Endodermal cell (in vitro differentiated cells): ENCODE data around the gene AHI1. TPM values are rescaled to one million over a fixed set of nuclear protein-coding genes. Genes with fewer than 3 reads are reported as not detected.

Experiments used
- DNase-seq: peaks from one replicate; pipeline ENCODE4 v3.0.0-alpha.2; 2017
- H3K27ac ChIP-seq: 2 replicates; pipeline ENCODE4 v1.5.1; 2013; ENCODE audit warnings: mild to moderate bottlenecking, low read depth, low read length, moderate library complexity
- H3K27me3 ChIP-seq: 2 replicates; pipeline ENCODE4 v1.6.1; 2013; ENCODE audit warnings: mild to moderate bottlenecking, low read length, moderate library complexity; ENCODE audit not compliant: insufficient read depth, control insufficient read depth, poor library complexity, severe bottlenecking
- H3K36me3 ChIP-seq: 2 replicates; pipeline ENCODE4 v1.7.0; 2013; ENCODE audit warnings: mild to moderate bottlenecking, low read length, moderate library complexity; ENCODE audit not compliant: control insufficient read depth, insufficient read depth
- H3K4me1 ChIP-seq: one replicate; pipeline ENCODE4 v1.7.0; 2013; ENCODE audit warnings: low read length; ENCODE audit not compliant: control insufficient read depth, insufficient read depth
- H3K4me3 ChIP-seq: 2 replicates; pipeline ENCODE4 v1.5.1; 2013; ENCODE audit warnings: mild to moderate bottlenecking, low read length, moderate library complexity
- H3K9ac ChIP-seq: 2 replicates; pipeline ENCODE4 v1.6.1; 2013; ENCODE audit warnings: mild to moderate bottlenecking, low read length, moderate library complexity; ENCODE audit not compliant: poor library complexity, severe bottlenecking; ENCODE audit errors: extremely low read depth
- H3K9me3 ChIP-seq: 2 replicates; pipeline ENCODE4 v1.6.1; 2013; ENCODE audit warnings: mild to moderate bottlenecking, low read length, moderate library complexity; ENCODE audit not compliant: control insufficient read depth
- H3K27ac Mint-ChIP-seq: 2 replicates; pipeline ENCODE4 v1.8.0; 2020; ENCODE audit warnings: mixed read lengths
- H3K27me3 Mint-ChIP-seq: 2 replicates; pipeline ENCODE4 v1.8.0; 2021; ENCODE audit warnings: mild to moderate bottlenecking, mixed read lengths; ENCODE audit not compliant: insufficient read depth
- H3K36me3 Mint-ChIP-seq: 2 replicates; pipeline ENCODE4 v1.8.0; 2020; ENCODE audit warnings: low read depth, mixed read lengths
- H3K4me1 Mint-ChIP-seq: 2 replicates; pipeline ENCODE4 v1.8.0; 2020; ENCODE audit warnings: mixed read lengths
- H3K4me3 Mint-ChIP-seq: 2 replicates; pipeline ENCODE4 v1.8.0; 2020; ENCODE audit warnings: mild to moderate bottlenecking, moderate library complexity, mixed read lengths
- H3K9me3 Mint-ChIP-seq: 2 replicates; pipeline ENCODE4 v1.8.0; 2020; ENCODE audit warnings: mild to moderate bottlenecking, mixed read lengths
- WGBS, 2 experiments: methylation state at CpG; one replicate each; pipeline versions ENCODE4 v1.1.5 to v1.1.7; 2013; ENCODE audit warnings: missing lambda C conversion rate in 2 of 2, mixed read lengths in 1 of 2; ENCODE audit not compliant: insufficient coverage in 1 of 2, insufficient read length in 1 of 2; 5-methylcytosine and 5-hydroxymethylcytosine counted together
- microRNA-seq: library from miRNA; unstranded; fragments of <30 nt; microRNA quantifications from one replicate; pipeline ENCODE4 v1.2.0, GENCODE V29; 2020; ENCODE audit warnings: borderline microRNAs expressed
- total RNA-seq, 2 donors: library from RNA; stranded (reverse); fragmentation: NEBNext Ultra II Directional in 1 of 2; extraction: Animal tissue kit (Norgen Biotek cat#: 25700) in 1 of 2; gene quantifications; 2 replicates in 1 of 2; 3 replicates in 1 of 2; pipeline ENCODE4 v1.2.1, GENCODE V29; 2021
- TF ChIP-seq, protein P1 (sequence below): fragments of 200-600 bp; sonication (generic); conservative IDR thresholded peaks from 2 replicates; pipeline ENCODE4 v1.5.0; 2021; ENCODE audit warnings: antibody characterized with exemption, mild to moderate bottlenecking

AHI1 gene
- total RNA-seq, 2 donors from 2014 or later = 24.9 to 34.9 TPM

DNA sequence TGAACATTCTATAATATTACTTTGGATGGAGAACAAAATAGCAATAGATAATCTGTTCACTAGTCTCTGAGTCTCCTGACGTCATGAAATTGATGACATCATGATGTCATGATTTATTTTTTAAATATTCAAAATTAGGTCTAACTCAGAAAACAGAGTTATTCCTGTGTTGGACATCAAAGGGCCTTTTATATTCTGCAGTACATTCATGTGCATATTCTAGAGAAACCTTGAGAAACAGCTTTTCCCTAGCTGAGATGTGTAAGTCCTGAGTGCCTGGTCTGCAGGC lies 263.1 kb downstream of the AHI1 start:
- DNase-seq = no peak
- WGBS, 2 experiments = 100% methylated on average over 1 of the region's 1 CpG; no CpG with 5 or more reads in 1 of the 2 experiments

GRCh38 chr6:135233686-135234491 lies 263.7 kb downstream of the AHI1 start:
- Mint-ChIP-seq H3K27ac (no peak overlapping the region), H3K4me3 (no peak overlapping the region), H3K9me3 (no peaks in the 10 kb centered on the region), H3K27me3 (no peaks in the 10 kb centered on the region), H3K4me1 (peaks cover 16% of the 10 kb centered on the region), H3K36me3 (no peaks in the 10 kb centered on the region)
- no peak overlapping the region for H3K4me3 ChIP-seq
- H3K27me3 ChIP-seq = no peaks in the 10 kb centered on the region
- TF ChIP-seq, protein P1, sequence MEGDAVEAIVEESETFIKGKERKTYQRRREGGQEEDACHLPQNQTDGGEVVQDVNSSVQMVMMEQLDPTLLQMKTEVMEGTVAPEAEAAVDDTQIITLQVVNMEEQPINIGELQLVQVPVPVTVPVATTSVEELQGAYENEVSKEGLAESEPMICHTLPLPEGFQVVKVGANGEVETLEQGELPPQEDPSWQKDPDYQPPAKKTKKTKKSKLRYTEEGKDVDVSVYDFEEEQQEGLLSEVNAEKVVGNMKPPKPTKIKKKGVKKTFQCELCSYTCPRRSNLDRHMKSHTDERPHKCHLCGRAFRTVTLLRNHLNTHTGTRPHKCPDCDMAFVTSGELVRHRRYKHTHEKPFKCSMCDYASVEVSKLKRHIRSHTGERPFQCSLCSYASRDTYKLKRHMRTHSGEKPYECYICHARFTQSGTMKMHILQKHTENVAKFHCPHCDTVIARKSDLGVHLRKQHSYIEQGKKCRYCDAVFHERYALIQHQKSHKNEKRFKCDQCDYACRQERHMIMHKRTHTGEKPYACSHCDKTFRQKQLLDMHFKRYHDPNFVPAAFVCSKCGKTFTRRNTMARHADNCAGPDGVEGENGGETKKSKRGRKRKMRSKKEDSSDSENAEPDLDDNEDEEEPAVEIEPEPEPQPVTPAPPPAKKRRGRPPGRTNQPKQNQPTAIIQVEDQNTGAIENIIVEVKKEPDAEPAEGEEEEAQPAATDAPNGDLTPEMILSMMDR = no peak
- H3K9me3 ChIP-seq = no peaks in the 10 kb centered on the region
- H3K27ac ChIP-seq = no peak overlapping the region
- WGBS, 2 experiments = 94 to 96% methylated on average over 5 of the region's 5 CpGs
- DNase-seq = no peak
- H3K36me3 ChIP-seq = no peaks in the 10 kb centered on the region
- peaks cover 9% of the 10 kb centered on the region for H3K4me1 ChIP-seq
- H3K9ac ChIP-seq = no peak overlapping the region

More for the DNA sequence above, 263.1 kb downstream of the AHI1 start:
- Histone ChIP-seq H3K27me3 (no peaks in the 10 kb centered on the region), H3K27ac (no peak overlapping the region), H3K9me3 (no peaks in the 10 kb centered on the region), H3K4me1 (peaks cover 9% of the 10 kb centered on the region), H3K9ac (no peak overlapping the region), H3K36me3 (no peaks in the 10 kb centered on the region), H3K4me3 (no peak overlapping the region)
- Mint-ChIP-seq H3K9me3 (no peaks in the 10 kb centered on the region), H3K27me3 (no peaks in the 10 kb centered on the region), H3K4me1 (peaks cover 17% of the 10 kb centered on the region), H3K36me3 (no peaks in the 10 kb centered on the region), H3K4me3 (no peak overlapping the region), H3K27ac (no peak overlapping the region)
- TF ChIP-seq, protein P1 = no peak

Small RNAs within 50 kb of the gene (microRNA-seq; reads per million reads assigned to microRNA genes)
- gene MIR548A2 = not detected
